GM12878 (cell line): ENCODE data around the gene CCR1.

ENCODE experiments used
- ATF7 ChIP-seq: fragments of 450-650 bp; IDR thresholded peaks from 2 replicates; pipeline ENCODE4 v1.6.1; 2016; ENCODE audit warnings: low read depth, mild to moderate bottlenecking
- EP300 ChIP-seq, 2 experiments: fragments of 150-350 bp in 1 of 2; IDR thresholded peaks; 2 replicates each; pipeline ENCODE4 v1.6.1; 2011 to 2012; ENCODE audit warnings: low read depth in 2 of 2, low read length in 2 of 2, borderline replicate concordance in 1 of 2, improper control_type of control experiment in 1 of 2, inconsistent platforms in 1 of 2; ENCODE audit not compliant: control insufficient read depth in 1 of 2
- KDM1A ChIP-seq: fragments of 200-600 bp; sonication (generic); IDR thresholded peaks from 2 replicates; pipeline ENCODE4 v1.6.1; 2016; ENCODE audit warnings: borderline replicate concordance
- MAX ChIP-seq: IDR thresholded peaks from 2 replicates; pipeline ENCODE4 v1.6.1; 2012; ENCODE audit warnings: low read depth, low read length, improper control_type of control experiment
- MYB ChIP-seq: fragments of 150-350 bp; IDR thresholded peaks from 2 replicates; pipeline ENCODE4 v1.6.1; 2014; ENCODE audit warnings: mild to moderate bottlenecking, low read depth, low read length, borderline replicate concordance
- NFYB ChIP-seq: IDR thresholded peaks from 2 replicates; pipeline ENCODE4 v1.6.1; 2011; ENCODE audit warnings: low read depth, mild to moderate bottlenecking, low read length, improper control_type of control experiment, moderate library complexity; ENCODE audit not compliant: insufficient read depth
- NR2C2 ChIP-seq: IDR thresholded peaks from 2 replicates; pipeline ENCODE4 v1.6.1; 2011; ENCODE audit warnings: borderline replicate concordance, low read depth; ENCODE audit not compliant: control insufficient read depth, insufficient read length
- POLR2AphosphoS5 ChIP-seq: IDR thresholded peaks from 2 replicates; pipeline ENCODE4 v1.6.1; 2011; ENCODE audit warnings: mild to moderate bottlenecking, low read length, inconsistent platforms
- TF ChIP-seq, protein P1 (sequence below), 3 experiments: IDR thresholded peaks in 2 of 3; conservative IDR thresholded peaks in 1 of 3; 2 replicates each; pipeline ENCODE4 v1.5.1; 2011; ENCODE audit warnings: low read depth in 3 of 3, low read length in 3 of 3, mild to moderate bottlenecking in 3 of 3, control low read depth in 2 of 3, moderate library complexity in 2 of 3, inconsistent platforms in 1 of 3, mixed read lengths in 1 of 3; ENCODE audit not compliant: control insufficient read depth in 2 of 3, insufficient read depth in 1 of 3; ENCODE audit errors: extremely low read depth in 1 of 3

DNA sequence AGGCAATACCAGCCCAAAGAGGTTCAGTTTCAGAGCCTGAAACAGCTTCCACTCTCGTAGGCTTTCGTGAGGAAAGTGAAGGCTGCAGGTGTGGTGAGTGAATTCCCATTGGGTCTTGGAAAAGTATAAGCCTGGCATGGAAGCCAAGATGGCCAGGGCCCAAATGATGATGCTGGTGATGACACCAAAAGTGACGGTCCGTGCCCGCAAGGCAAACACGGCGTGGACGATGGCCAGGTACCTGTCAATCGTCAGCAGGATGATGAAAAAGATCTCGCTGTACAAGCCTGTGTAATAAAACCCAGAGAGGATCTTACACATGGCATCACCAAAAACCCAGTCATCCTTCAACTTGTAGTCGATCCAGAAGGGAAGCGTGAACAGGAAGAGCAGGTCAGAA lies 4.4 kb downstream of the CCR1 start:
- no peak for TF ChIP-seq MYB
- TF ChIP-seq MAX = no peak
- no peak for TF ChIP-seq POLR2AphosphoS5
- TF ChIP-seq, protein P1, sequence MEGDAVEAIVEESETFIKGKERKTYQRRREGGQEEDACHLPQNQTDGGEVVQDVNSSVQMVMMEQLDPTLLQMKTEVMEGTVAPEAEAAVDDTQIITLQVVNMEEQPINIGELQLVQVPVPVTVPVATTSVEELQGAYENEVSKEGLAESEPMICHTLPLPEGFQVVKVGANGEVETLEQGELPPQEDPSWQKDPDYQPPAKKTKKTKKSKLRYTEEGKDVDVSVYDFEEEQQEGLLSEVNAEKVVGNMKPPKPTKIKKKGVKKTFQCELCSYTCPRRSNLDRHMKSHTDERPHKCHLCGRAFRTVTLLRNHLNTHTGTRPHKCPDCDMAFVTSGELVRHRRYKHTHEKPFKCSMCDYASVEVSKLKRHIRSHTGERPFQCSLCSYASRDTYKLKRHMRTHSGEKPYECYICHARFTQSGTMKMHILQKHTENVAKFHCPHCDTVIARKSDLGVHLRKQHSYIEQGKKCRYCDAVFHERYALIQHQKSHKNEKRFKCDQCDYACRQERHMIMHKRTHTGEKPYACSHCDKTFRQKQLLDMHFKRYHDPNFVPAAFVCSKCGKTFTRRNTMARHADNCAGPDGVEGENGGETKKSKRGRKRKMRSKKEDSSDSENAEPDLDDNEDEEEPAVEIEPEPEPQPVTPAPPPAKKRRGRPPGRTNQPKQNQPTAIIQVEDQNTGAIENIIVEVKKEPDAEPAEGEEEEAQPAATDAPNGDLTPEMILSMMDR (IDR thresholded peaks at IDR 0.05 in 2 of 3, conservative IDR thresholded peaks at IDR 0.05 in 1 of 3; ENCODE audit: control insufficient read depth in 2 of 3, extremely low read depth in 1 of 3, insufficient read depth in 1 of 3, low read depth in 3 of 3, low read length in 3 of 3) = no peak
- TF ChIP-seq NFYB = no peak
- TF ChIP-seq ATF7 = no peak
- no peak for TF ChIP-seq EP300 (IDR thresholded peaks at IDR 0.05; ENCODE audit: borderline replicate concordance in 1 of 2, control insufficient read depth in 1 of 2, low read depth in 2 of 2, low read length in 2 of 2)
- no peak for TF ChIP-seq NR2C2
- TF ChIP-seq KDM1A = no peak
